Coronary artery (tissue), 2 donors: ENCODE data around the gene APBB2.

Experiments used
- DNase-seq: peaks from one replicate; pipeline ENCODE4 v3.0.0-alpha.2; 2017; ENCODE audit warnings: low spot score
- H3K27ac ChIP-seq, 2 donors: fragments of 200-600 bp; sonication (generic); one replicate each; pipeline ENCODE4 v1.5.1; 2016 to 2019
- H3K4me3 ChIP-seq: fragments of 200-600 bp; sonication (generic); 2 replicates; pipeline ENCODE4 v1.5.1; 2016; ENCODE audit warnings: mild to moderate bottlenecking, moderate library complexity
- CTCF ChIP-seq: fragments of 200-600 bp; sonication (generic); IDR thresholded peaks from one replicate; pipeline ENCODE4 v1.5.1; 2019; ENCODE audit warnings: antibody characterized with exemption

Gene APBB2

GRCh38 chr4:41214136-41214824 is at the start of gene APBB2:
Gene APBB2 (minus strand): TSS chr4:41214542. CDS start chr4:41033254, 181,288 bp downstream.
- Histone ChIP-seq H3K27ac (peak within 1 kb of the TSS; percentile 67 to 91), H3K4me3 (peak within 1 kb of the TSS; percentile 91)
- peak; percentile 96 for DNase-seq
- peak; percentile 83 for TF ChIP-seq CTCF

- no peak overlapping the region for H3K27ac ChIP-seq
- DNase-seq, result no peak
- no peak for TF ChIP-seq CTCF
- H3K4me3 ChIP-seq, result no peak overlapping the region
Measured at GRCh38 chr4:41262198-41262597, 47.9 kb upstream of the APBB2 start.

GRCh38 chr4:41260116-41260733 is 45.9 kb upstream of the APBB2 start:
- no peak for DNase-seq
- Histone ChIP-seq H3K27ac (no peak overlapping the region), H3K4me3 (no peak overlapping the region)
- TF ChIP-seq CTCF, result no peak

GRCh38 chr4:41258783-41259182 is 44.4 kb upstream of the APBB2 start:
- Histone ChIP-seq H3K27ac (no peak overlapping the region), H3K4me3 (no peak overlapping the region)
- DNase-seq, result no peak
- TF ChIP-seq CTCF, result no peak

GRCh38 chr4:41257906-41258305 is 43.6 kb upstream of the APBB2 start:
- DNase-seq, result no peak
- peak overlapping the region; percentile 85 for H3K4me3 ChIP-seq
- H3K27ac ChIP-seq, result no peak overlapping the region
- no peak for TF ChIP-seq CTCF

GRCh38 chr4:41257257-41257901 is 43.0 kb upstream of the APBB2 start:
- H3K27ac ChIP-seq, result no peak overlapping the region

More at GRCh38 chr4:41257257-41257901, 43.0 kb upstream of the APBB2 start:
- peak overlapping the region; percentile 85 for H3K4me3 ChIP-seq
- DNase-seq, result peak; percentile 74
- no peak for TF ChIP-seq CTCF
